GM21723 (cell line): Measurements from ENCODE around the gene APOA5.
"Not testable (repeated sequence)": the region's sequence is repeated elsewhere in the genome, so short reads cannot be mapped to it uniquely, and the experiment has no call there.

Source experiments
- ATAC-seq: cut with Tn5 transposase; IDR thresholded peaks from one replicate; pipeline ENCODE4 v1.9.1; 2021; ENCODE audit warnings: mild to moderate bottlenecking, moderate library complexity; ENCODE audit not compliant: unreplicated experiment

The APOA5 gene

GRCh38 chr11:116776522-116776984 lies 15.1 kb downstream of the APOA5 start:
- ATAC-seq, result no peak

DNA sequence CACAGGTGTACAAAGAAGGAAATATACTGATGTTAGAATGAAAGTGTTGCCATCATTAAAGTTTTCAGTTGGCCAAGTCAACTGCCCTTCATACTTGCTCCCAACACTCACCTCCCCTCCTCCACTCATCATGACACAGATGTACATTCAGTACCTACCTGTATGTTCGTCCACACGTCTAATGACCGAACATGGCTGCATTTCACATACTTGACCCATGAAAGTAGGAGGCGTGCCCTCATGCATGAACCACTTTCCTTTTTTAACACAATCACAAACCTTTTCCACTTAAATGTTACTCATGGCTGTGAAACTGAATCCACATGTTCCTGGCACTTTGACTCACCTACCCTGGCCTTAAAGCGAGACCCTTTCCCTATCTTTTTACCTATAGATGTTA lies 15.7 kb downstream of the APOA5 start:
- ATAC-seq, result no peak

DNA sequence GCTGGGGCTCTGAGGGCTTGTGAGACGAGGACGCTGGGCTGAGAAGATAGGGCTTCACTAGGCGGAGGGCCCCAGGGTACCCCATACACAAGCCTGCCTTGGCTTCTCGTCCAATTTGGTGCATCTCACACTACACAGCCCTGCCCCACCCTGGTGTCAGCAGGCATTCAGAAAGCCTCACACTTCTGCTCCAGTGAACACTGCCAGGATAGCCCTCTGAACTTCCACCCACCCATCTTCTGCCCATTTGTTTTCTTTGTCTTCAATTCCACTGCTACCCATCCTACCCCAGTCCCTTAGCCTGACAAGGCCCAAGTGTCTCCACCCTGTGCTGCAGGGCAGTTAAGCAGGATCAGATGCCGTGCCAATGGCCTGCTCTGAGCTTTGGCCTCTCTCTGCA lies 17.0 kb downstream of the APOA5 start:
- ATAC-seq, result no peak

GRCh38 chr11:116773203-116774097 lies 18.2 kb downstream of the APOA5 start:
- peak; percentile 52 for ATAC-seq

GRCh38 chr11:116772443-116773202 lies 19.1 kb downstream of the APOA5 start, which contains the start of gene BUD13:
Gene BUD13 (minus strand): TSS chr11:116772987. CDS start chr11:116772964, 23 bp downstream.
- peak; percentile 89 for ATAC-seq

- ATAC-seq, result no peak
Measured at GRCh38 chr11:116771935-116772334, 19.7 kb downstream of the APOA5 start.

- ATAC-seq, result no peak
Measured at GRCh38 chr11:116762132-116762531, 29.5 kb downstream of the APOA5 start.

GRCh38 chr11:116756044-116756443 lies 35.6 kb downstream of the APOA5 start:
- not testable (repeated sequence) for ATAC-seq

DNA sequence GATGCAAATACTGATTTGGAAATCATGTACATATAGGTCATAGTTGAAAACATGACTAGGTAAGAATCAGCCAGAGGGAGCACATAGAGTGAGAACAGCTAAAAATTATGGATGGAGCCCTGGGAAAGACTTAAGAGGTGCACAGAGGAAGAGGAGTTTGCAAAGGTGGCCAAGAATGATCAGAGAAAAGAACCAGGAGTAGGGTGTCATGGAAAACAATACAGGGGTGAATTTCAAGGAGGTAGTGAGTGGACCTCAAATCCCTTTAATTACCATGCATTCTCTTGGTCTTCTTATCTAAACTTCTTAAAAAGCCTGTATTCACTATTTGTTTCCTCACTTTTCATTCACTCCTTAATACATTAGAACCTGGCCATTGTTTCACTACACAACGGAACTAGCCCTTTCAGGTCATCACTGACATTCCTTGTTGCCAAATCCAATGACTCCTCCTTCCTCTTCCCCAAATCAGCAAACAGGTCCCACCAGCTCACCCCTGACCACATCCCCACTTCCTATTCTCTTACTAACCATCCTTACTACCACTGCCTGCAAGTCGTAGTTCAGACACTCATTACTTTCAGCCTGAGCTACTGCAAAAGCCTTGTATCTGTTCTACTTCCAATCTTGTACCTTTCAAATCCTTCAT lies 41.5 kb downstream of the APOA5 start:
- no peak for ATAC-seq

DNA sequence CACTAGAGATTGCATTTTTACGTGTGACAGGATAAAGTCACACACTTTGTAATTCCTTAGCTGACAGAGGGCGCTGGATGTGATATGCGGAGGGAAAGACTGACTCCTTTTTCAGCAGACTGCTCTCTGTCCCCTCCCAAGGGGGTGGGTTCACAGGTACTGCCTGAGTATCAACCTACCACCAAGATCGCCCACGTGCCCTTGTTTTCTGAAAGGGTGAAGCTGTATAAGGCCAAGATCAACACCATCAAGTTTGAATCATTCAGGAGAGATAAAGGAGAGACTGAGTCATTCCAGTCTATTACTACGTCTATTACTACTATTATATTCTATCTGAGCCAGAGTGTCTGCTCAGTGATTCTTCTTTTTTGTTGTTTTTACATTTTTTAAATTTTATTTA lies 49.6 kb downstream of the APOA5 start:
- ATAC-seq, result no peak

- ATAC-seq, result no peak
Measured at GRCh38 chr11:116740741-116741140, 50.9 kb downstream of the APOA5 start.
